K562 treated with DMSO at 1 percent for 4 hours (cell line): Measurements from ENCODE around the gene EPC2. TPM values are rescaled to one million over a fixed set of nuclear protein-coding genes. Genes with fewer than 3 reads are reported as not detected.

ENCODE experiments used
- total RNA-seq: library from RNA; unstranded; fragments of 300-600 nt; gene quantifications from 2 replicates; pipeline ENCODE4 v1.2.3, GENCODE V29; 2022; ENCODE audit not compliant: insufficient read depth

The EPC2 gene
- 16.8 and 18.0 TPM in 2 replicates for total RNA-seq

GRCh38 chr2:148643998-148644882 lies at the start of gene EPC2:
EPC2 (plus strand) TSS chr2:148644751; CDS start chr2:148645018, 267 bp downstream.

Other genes starting within 250 kb of the EPC2 start
- gene KIF5C, start 230.5 kb downstream of the EPC2 start, total RNA-seq = not detected in 2 replicates